Liver (tissue), 9 donors: Measurements from ENCODE around the gene LCORL. TPM values are rescaled to one million over a fixed set of nuclear protein-coding genes. Genes with fewer than 3 reads are reported as not detected.

Source experiments
- DNase-seq: peaks from one replicate; pipeline ENCODE4 v3.0.0-alpha.2; 2017; ENCODE audit warnings: low spot score
- H3K27ac ChIP-seq, 2 donors: one replicate each; pipeline ENCODE4 v1.7.0; 2013; ENCODE audit warnings: inconsistent platforms in 2 of 2, low read length in 2 of 2, control low read depth in 1 of 2, low read depth in 1 of 2, mild to moderate bottlenecking in 1 of 2
- H3K27me3 ChIP-seq, 4 donors: one replicate each; pipeline versions ENCODE4 v1.6.1 to v1.7.0; 2013; ENCODE audit warnings: low read length in 3 of 4, inconsistent platforms in 1 of 4, mild to moderate bottlenecking in 1 of 4, moderate library complexity in 1 of 4; ENCODE audit not compliant: control insufficient read depth in 4 of 4, insufficient read depth in 4 of 4
- H3K36me3 ChIP-seq, 4 donors: one replicate each; pipeline versions ENCODE4 v1.6.1 to v1.7.0; 2013; ENCODE audit warnings: low read length in 3 of 4, mild to moderate bottlenecking in 3 of 4, low read depth in 1 of 4, moderate library complexity in 1 of 4; ENCODE audit not compliant: control insufficient read depth in 4 of 4, insufficient read depth in 3 of 4
- H3K4me1 ChIP-seq, 4 donors: one replicate each; pipeline versions ENCODE4 v1.6.1 to v1.7.0; 2013; ENCODE audit warnings: low read length in 3 of 4, mild to moderate bottlenecking in 3 of 4, moderate library complexity in 1 of 4; ENCODE audit not compliant: control insufficient read depth in 4 of 4, insufficient read depth in 4 of 4
- H3K4me3 ChIP-seq, 3 donors: one replicate each; pipeline versions ENCODE4 v1.6.1 to v1.7.0; 2013; ENCODE audit warnings: low read length in 3 of 3, control low read depth in 1 of 3, low read depth in 1 of 3, mild to moderate bottlenecking in 1 of 3
- H3K9ac ChIP-seq, 2 donors: one replicate each; pipeline ENCODE4 v1.7.0; 2013; ENCODE audit warnings: low read length in 2 of 2, mild to moderate bottlenecking in 2 of 2, moderate library complexity in 2 of 2, control low read depth in 1 of 2, low read depth in 1 of 2
- H3K9me3 ChIP-seq, 4 donors: one replicate each; pipeline versions ENCODE4 v1.6.1 to v1.7.0; 2013; ENCODE audit warnings: low read length in 3 of 4; ENCODE audit not compliant: control insufficient read depth in 4 of 4
- EGR1 ChIP-seq, 2 donors: IDR thresholded peaks; 2 replicates each; pipeline ENCODE4 v1.6.1; 2016 to 2018; ENCODE audit warnings: antibody characterized with exemption in 2 of 2, low read depth in 2 of 2
- FOXA1 ChIP-seq: IDR thresholded peaks from 2 replicates; pipeline ENCODE4 v1.6.1; 2016; ENCODE audit warnings: antibody characterized with exemption
- HNF4A ChIP-seq, 2 donors: conservative IDR thresholded peaks; 2 replicates each; pipeline ENCODE4 v1.6.1; 2016; ENCODE audit warnings: antibody characterized with exemption in 2 of 2, mild to moderate bottlenecking in 2 of 2
- HNF4G ChIP-seq: IDR thresholded peaks from 2 replicates; pipeline ENCODE4 v1.6.1; 2016; ENCODE audit warnings: antibody characterized with exemption
- JUND ChIP-seq, 2 donors: IDR thresholded peaks; 2 replicates each; pipeline ENCODE4 v1.6.1; 2016; ENCODE audit warnings: antibody characterized with exemption in 2 of 2
- NR2F2 ChIP-seq: IDR thresholded peaks from 2 replicates; pipeline ENCODE4 v1.6.1; 2016; ENCODE audit warnings: antibody characterized with exemption
- RAD21 ChIP-seq, 2 donors: IDR thresholded peaks; 2 replicates each; pipeline ENCODE4 v1.6.1; 2016; ENCODE audit warnings: antibody characterized with exemption in 2 of 2, mild to moderate bottlenecking in 2 of 2
- RXRA ChIP-seq, 2 donors: IDR thresholded peaks; 2 replicates each; pipeline ENCODE4 v1.6.1; 2017 to 2018; ENCODE audit warnings: antibody characterized with exemption in 2 of 2, mild to moderate bottlenecking in 1 of 2
- SP1 ChIP-seq: IDR thresholded peaks from 2 replicates; pipeline ENCODE4 v1.6.1; 2018; ENCODE audit warnings: antibody characterized with exemption, mild to moderate bottlenecking
- YY1 ChIP-seq: IDR thresholded peaks from 2 replicates; pipeline ENCODE4 v1.6.1; 2016; ENCODE audit warnings: antibody characterized with exemption, mild to moderate bottlenecking
- WGBS: extraction: QIAGEN DNeasy Blood & Tissue Kit; methylation state at CpG from one replicate; pipeline ENCODE4 v1.1.7; 2013; 5-methylcytosine and 5-hydroxymethylcytosine counted together
- polyA plus RNA-seq, 2 donors: library from polyadenylated mRNA; stranded (reverse) in 1 of 2; unstranded in 1 of 2; fragments of 200-250 nt in 1 of 2; fragments of >200 nt in 1 of 2; fragmentation: Nextera tagmentation in 1 of 2; extraction: Ambion mirVana in 1 of 2; gene quantifications; one replicate each; pipeline versions ENCODE4 v1.2.1 to v1.2.3, GENCODE V29; 2013 to 2015
- total RNA-seq, 2 donors: library from RNA; depleted of rRNA; stranded (reverse); fragments of >200 nt; gene quantifications; one replicate each; pipeline ENCODE4 v1.2.3, GENCODE V29; 2014
- TF ChIP-seq, protein P1 (sequence below): fragments of 150-350 bp; IDR thresholded peaks from 2 replicates; pipeline ENCODE4 v1.5.1; 2017; ENCODE audit warnings: improper control_type of control experiment, low read depth, low read length; ENCODE audit not compliant: missing input control
- TF ChIP-seq, protein P2 (sequence below): IDR thresholded peaks from 2 replicates; pipeline ENCODE4 v1.6.1; 2016; ENCODE audit warnings: antibody characterized with exemption
- TF ChIP-seq, protein P3 (sequence below): IDR thresholded peaks from 2 replicates; pipeline ENCODE4 v1.6.1; 2016; ENCODE audit warnings: antibody characterized with exemption
- TF ChIP-seq, protein P4 (sequence below): IDR thresholded peaks from 2 replicates; pipeline ENCODE4 v1.6.1; 2016; ENCODE audit warnings: antibody characterized with exemption, mild to moderate bottlenecking
- TF ChIP-seq, protein P5 (sequence below): IDR thresholded peaks from 2 replicates; pipeline ENCODE4 v1.6.1; 2016; ENCODE audit warnings: antibody characterized with exemption
- donor health status: healthy.
- donor health status: healthy.
- donor health status: healthy.
- donor health status: healthy.
- donor health status: healthy.

Gene LCORL
- total and polyA plus RNA-seq, 4 donors, result 2.1 to 12.0 (median 6.5) TPM

DNA sequence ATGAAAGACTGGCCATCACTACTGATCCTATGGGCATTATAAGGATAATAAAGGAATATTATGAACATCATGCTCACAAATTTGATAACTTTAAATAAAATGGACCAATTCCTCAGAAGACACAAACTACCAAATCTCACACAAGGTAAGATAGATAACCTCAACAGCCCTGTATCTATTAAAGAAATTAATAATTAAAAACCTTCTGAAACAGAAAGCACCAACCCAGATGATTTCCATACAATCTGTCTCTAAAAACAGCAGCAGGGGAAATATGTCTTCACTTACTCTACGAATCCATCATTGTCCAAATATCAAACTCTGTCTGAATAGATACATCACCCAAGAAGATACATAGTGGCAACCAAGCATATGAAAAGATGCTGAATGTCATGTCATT is 55.2 kb downstream of the LCORL start:
- H3K9ac ChIP-seq, result no peak overlapping the region
- H3K36me3 ChIP-seq, result no peaks in the 10 kb centered on the region
- H3K4me3 ChIP-seq, result no peak overlapping the region
- H3K4me1 ChIP-seq, result no peaks in the 10 kb centered on the region
- H3K9me3 ChIP-seq, result no peaks in the 10 kb centered on the region
- WGBS, result 99% methylated on average over 1 of the region's 1 CpG
- no peak for TF ChIP-seq EGR1 (IDR thresholded peaks at IDR 0.05; ENCODE audit: low read depth in 2 of 2)
- TF ChIP-seq, protein P1, sequence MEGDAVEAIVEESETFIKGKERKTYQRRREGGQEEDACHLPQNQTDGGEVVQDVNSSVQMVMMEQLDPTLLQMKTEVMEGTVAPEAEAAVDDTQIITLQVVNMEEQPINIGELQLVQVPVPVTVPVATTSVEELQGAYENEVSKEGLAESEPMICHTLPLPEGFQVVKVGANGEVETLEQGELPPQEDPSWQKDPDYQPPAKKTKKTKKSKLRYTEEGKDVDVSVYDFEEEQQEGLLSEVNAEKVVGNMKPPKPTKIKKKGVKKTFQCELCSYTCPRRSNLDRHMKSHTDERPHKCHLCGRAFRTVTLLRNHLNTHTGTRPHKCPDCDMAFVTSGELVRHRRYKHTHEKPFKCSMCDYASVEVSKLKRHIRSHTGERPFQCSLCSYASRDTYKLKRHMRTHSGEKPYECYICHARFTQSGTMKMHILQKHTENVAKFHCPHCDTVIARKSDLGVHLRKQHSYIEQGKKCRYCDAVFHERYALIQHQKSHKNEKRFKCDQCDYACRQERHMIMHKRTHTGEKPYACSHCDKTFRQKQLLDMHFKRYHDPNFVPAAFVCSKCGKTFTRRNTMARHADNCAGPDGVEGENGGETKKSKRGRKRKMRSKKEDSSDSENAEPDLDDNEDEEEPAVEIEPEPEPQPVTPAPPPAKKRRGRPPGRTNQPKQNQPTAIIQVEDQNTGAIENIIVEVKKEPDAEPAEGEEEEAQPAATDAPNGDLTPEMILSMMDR, result no peak
- no peak for TF ChIP-seq NR2F2
- TF ChIP-seq, protein P2, sequence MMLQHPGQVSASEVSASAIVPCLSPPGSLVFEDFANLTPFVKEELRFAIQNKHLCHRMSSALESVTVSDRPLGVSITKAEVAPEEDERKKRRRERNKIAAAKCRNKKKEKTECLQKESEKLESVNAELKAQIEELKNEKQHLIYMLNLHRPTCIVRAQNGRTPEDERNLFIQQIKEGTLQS, result no peak
- TF ChIP-seq, protein P3, sequence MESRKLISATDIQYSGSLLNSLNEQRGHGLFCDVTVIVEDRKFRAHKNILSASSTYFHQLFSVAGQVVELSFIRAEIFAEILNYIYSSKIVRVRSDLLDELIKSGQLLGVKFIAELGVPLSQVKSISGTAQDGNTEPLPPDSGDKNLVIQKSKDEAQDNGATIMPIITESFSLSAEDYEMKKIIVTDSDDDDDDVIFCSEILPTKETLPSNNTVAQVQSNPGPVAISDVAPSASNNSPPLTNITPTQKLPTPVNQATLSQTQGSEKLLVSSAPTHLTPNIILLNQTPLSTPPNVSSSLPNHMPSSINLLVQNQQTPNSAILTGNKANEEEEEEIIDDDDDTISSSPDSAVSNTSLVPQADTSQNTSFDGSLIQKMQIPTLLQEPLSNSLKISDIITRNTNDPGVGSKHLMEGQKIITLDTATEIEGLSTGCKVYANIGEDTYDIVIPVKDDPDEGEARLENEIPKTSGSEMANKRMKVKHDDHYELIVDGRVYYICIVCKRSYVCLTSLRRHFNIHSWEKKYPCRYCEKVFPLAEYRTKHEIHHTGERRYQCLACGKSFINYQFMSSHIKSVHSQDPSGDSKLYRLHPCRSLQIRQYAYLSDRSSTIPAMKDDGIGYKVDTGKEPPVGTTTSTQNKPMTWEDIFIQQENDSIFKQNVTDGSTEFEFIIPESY, result no peak
- no peak for TF ChIP-seq HNF4A (conservative IDR thresholded peaks at IDR 0.05)
- no peak for TF ChIP-seq RXRA (IDR thresholded peaks at IDR 0.05)
- no peak for TF ChIP-seq FOXA1
- TF ChIP-seq JUND (IDR thresholded peaks at IDR 0.05), result no peak
- no peak for TF ChIP-seq SP1
- TF ChIP-seq, protein P4, sequence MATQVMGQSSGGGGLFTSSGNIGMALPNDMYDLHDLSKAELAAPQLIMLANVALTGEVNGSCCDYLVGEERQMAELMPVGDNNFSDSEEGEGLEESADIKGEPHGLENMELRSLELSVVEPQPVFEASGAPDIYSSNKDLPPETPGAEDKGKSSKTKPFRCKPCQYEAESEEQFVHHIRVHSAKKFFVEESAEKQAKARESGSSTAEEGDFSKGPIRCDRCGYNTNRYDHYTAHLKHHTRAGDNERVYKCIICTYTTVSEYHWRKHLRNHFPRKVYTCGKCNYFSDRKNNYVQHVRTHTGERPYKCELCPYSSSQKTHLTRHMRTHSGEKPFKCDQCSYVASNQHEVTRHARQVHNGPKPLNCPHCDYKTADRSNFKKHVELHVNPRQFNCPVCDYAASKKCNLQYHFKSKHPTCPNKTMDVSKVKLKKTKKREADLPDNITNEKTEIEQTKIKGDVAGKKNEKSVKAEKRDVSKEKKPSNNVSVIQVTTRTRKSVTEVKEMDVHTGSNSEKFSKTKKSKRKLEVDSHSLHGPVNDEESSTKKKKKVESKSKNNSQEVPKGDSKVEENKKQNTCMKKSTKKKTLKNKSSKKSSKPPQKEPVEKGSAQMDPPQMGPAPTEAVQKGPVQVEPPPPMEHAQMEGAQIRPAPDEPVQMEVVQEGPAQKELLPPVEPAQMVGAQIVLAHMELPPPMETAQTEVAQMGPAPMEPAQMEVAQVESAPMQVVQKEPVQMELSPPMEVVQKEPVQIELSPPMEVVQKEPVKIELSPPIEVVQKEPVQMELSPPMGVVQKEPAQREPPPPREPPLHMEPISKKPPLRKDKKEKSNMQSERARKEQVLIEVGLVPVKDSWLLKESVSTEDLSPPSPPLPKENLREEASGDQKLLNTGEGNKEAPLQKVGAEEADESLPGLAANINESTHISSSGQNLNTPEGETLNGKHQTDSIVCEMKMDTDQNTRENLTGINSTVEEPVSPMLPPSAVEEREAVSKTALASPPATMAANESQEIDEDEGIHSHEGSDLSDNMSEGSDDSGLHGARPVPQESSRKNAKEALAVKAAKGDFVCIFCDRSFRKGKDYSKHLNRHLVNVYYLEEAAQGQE, result no peak
- no peak for TF ChIP-seq YY1
- TF ChIP-seq, protein P5, sequence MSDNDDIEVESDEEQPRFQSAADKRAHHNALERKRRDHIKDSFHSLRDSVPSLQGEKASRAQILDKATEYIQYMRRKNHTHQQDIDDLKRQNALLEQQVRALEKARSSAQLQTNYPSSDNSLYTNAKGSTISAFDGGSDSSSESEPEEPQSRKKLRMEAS, result no peak
- TF ChIP-seq HNF4G, result no peak
- no peak for TF ChIP-seq RAD21 (IDR thresholded peaks at IDR 0.05)
- DNase-seq, result no peak
- H3K27ac ChIP-seq, result no peak overlapping the region
- H3K27me3 ChIP-seq, result no peaks in the 10 kb centered on the region

DNA sequence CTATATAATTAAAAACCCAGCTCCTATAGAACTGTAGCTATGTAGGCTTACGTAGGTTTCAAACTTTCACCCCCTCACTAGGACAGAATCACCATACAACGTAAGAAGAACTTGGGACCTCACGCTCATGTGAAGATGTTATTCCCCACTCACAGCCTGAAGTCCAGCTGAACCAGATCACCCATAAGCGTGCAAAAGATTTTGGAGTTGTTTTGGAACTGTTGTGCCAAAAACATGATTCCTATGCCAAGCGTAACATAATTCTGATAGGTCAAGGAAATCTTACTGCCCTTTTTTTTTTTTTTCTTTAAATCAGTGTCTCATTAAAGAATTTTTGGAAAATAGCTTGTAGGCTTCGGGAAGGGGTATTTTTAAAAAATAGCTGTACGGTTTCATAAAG is 57.0 kb downstream of the LCORL start:
- TF ChIP-seq HNF4A (conservative IDR thresholded peaks at IDR 0.05) (no peak), HNF4G (no peak), SP1 (no peak)
- Histone ChIP-seq H3K4me1 (no peaks in the 10 kb centered on the region), H3K4me3 (no peak overlapping the region), H3K27ac (no peak overlapping the region), H3K27me3 (no peaks in the 10 kb centered on the region), H3K36me3 (no peaks in the 10 kb centered on the region), H3K9me3 (no peaks in the 10 kb centered on the region), H3K9ac (no peak overlapping the region)
- no peak for DNase-seq
- WGBS, result 90% methylated on average over 7 of the region's 7 CpGs
